RWPE2 (cell line): ENCODE data around the gene ACSL3.

Experiments used
- ATAC-seq: fragments of 200-7000 bp; cut with Tn5 transposase; 3 replicates; pipeline ENCODE4 v1.9.1; 2021; ENCODE audit warnings: low read depth
- DNase-seq: peaks from one replicate; pipeline ENCODE4 v3.0.0-alpha.2; 2020; ENCODE audit warnings: low spot score
- H3K27ac ChIP-seq: fragments of 450-650 bp; 2 replicates; pipeline ENCODE4 v1.5.1; 2017; ENCODE audit warnings: mild to moderate bottlenecking; ENCODE audit not compliant: poor library complexity, severe bottlenecking
- H3K27me3 ChIP-seq: fragments of 250-450 bp; sonication (Bioruptor Pico); 2 replicates; pipeline ENCODE4 v1.5.1; 2021; ENCODE audit warnings: mild to moderate bottlenecking, moderate library complexity; ENCODE audit not compliant: insufficient read depth, poor library complexity, severe bottlenecking
- H3K36me3 ChIP-seq: fragments of 250-450 bp; sonication (Bioruptor Pico); 2 replicates; pipeline ENCODE4 v1.5.1; 2020; ENCODE audit warnings: low read depth, mild to moderate bottlenecking, moderate library complexity
- H3K4me1 ChIP-seq: fragments of 250-450 bp; sonication (Bioruptor Pico); 2 replicates; pipeline ENCODE4 v1.5.1; 2021; ENCODE audit warnings: mild to moderate bottlenecking, moderate library complexity; ENCODE audit not compliant: insufficient read depth, poor library complexity, severe bottlenecking
- H3K4me3 ChIP-seq: fragments of 250-450 bp; sonication (Bioruptor Pico); 2 replicates; pipeline ENCODE4 v1.5.1; 2021; ENCODE audit warnings: mild to moderate bottlenecking, moderate library complexity; ENCODE audit not compliant: severe bottlenecking
- H3K9me3 ChIP-seq: fragments of 250-450 bp; sonication (Bioruptor Pico); 2 replicates; pipeline ENCODE4 v1.5.1; 2021; ENCODE audit warnings: mild to moderate bottlenecking, moderate library complexity; ENCODE audit not compliant: severe bottlenecking
- TF ChIP-seq, protein P1 (sequence below): fragments of 450-650 bp; IDR thresholded peaks from one replicate; pipeline ENCODE4 v1.5.1; 2017; ENCODE audit warnings: mild to moderate bottlenecking, moderate library complexity; ENCODE audit not compliant: poor library complexity, severe bottlenecking

ACSL3 gene

DNA sequence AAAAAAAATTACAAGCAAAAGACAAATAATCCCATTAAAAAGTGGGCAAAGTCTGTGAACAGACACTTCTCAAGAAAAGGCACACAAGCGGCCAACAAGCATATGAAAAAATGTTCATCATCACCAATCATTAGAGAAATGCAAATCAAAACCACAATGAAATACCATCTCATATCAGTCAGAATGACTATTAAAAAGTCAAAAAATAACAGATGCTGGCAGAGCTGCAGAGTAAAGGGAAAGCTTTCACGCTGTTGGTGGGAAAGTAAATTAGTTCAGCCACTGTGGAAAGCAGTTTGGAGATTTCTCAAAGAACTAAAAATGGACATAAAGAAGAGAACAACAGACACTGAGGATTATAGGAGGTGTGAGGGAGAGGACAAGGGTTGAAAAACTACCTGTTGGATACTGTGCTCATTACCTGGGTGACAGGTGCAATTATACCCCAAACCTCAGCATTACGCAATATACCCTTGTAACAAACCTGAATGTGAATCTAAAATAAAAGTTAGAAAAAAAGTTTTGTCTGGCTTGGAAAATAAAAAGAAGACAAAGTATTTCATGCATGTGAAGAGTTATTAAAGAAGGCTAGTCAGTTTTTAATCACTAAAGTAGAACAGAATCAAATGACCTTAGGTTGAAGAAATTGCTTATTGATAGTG lies 8.7 kb upstream of the ACSL3 start:
- TF ChIP-seq, protein P1, sequence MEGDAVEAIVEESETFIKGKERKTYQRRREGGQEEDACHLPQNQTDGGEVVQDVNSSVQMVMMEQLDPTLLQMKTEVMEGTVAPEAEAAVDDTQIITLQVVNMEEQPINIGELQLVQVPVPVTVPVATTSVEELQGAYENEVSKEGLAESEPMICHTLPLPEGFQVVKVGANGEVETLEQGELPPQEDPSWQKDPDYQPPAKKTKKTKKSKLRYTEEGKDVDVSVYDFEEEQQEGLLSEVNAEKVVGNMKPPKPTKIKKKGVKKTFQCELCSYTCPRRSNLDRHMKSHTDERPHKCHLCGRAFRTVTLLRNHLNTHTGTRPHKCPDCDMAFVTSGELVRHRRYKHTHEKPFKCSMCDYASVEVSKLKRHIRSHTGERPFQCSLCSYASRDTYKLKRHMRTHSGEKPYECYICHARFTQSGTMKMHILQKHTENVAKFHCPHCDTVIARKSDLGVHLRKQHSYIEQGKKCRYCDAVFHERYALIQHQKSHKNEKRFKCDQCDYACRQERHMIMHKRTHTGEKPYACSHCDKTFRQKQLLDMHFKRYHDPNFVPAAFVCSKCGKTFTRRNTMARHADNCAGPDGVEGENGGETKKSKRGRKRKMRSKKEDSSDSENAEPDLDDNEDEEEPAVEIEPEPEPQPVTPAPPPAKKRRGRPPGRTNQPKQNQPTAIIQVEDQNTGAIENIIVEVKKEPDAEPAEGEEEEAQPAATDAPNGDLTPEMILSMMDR: no peak
- Histone ChIP-seq H3K4me1 (peaks cover 16% of the 10 kb centered on the region), H3K9me3 (no peaks in the 10 kb centered on the region), H3K27me3 (no peaks in the 10 kb centered on the region), H3K4me3 (no peak overlapping the region), H3K27ac (no peak overlapping the region), H3K36me3 (no peaks in the 10 kb centered on the region)
- DNase-seq (no peak), ATAC-seq (no peak)

- no peaks in the 10 kb centered on the region for H3K27me3 ChIP-seq
- H3K9me3 ChIP-seq: no peaks in the 10 kb centered on the region
- H3K36me3 ChIP-seq: no peaks in the 10 kb centered on the region
- TF ChIP-seq, protein P1: no peak
- no peak overlapping the region for H3K4me3 ChIP-seq
- no peak for ATAC-seq
- H3K4me1 ChIP-seq: peaks cover 9% of the 10 kb centered on the region
- DNase-seq: no peak
- no peak overlapping the region for H3K27ac ChIP-seq
Measured at GRCh38 chr2:222854773-222855700, 5.8 kb upstream of the ACSL3 start.

GRCh38 chr2:222859786-222860612 lies 837 bp upstream of the ACSL3 start:
- DNase-seq (peak; percentile 92), ATAC-seq (peak; percentile 66)
- Histone ChIP-seq H3K36me3 (peaks cover 19% of the 10 kb centered on the region), H3K4me3 (peak overlapping the region; percentile 93), H3K27ac (peak overlapping the region; percentile 88), H3K9me3 (no peaks in the 10 kb centered on the region), H3K4me1 (peaks cover 34% of the 10 kb centered on the region), H3K27me3 (no peaks in the 10 kb centered on the region)
- TF ChIP-seq, protein P1: no peak

- Histone ChIP-seq H3K27ac (peak overlapping the region; percentile 88), H3K36me3 (peaks cover 27% of the 10 kb centered on the region), H3K27me3 (no peaks in the 10 kb centered on the region), H3K4me1 (peaks cover 40% of the 10 kb centered on the region), H3K4me3 (peak overlapping the region; percentile 93), H3K9me3 (no peaks in the 10 kb centered on the region)
- peak; percentile 60 for DNase-seq
- TF ChIP-seq, protein P1: no peak
- peak; percentile 2; the same call in 2 of the 3 replicates for ATAC-seq
Measured at GRCh38 chr2:222861411-222862105, 722 bp downstream of the ACSL3 start.
